Activated CD4-positive, alpha-beta T cell treated with anti-CD3 and anti-CD28 coated beads, Interleukin-2, Interleukin-4, amounts not matched to agents 100 ng/mL and 50 ng/mL, durations not matched to agents 16 hours and 8 hours (primary cell): ENCODE data around the gene GRIA2.

Experiments used
- DNase-seq: peaks from one replicate; pipeline ENCODE4 v3.0.0-alpha.2; 2020; ENCODE audit warnings: low spot score

The GRIA2 gene

GRCh38 chr4:157372567-157372966 lies 152.0 kb downstream of the GRIA2 start:
- no peak for DNase-seq

DNA sequence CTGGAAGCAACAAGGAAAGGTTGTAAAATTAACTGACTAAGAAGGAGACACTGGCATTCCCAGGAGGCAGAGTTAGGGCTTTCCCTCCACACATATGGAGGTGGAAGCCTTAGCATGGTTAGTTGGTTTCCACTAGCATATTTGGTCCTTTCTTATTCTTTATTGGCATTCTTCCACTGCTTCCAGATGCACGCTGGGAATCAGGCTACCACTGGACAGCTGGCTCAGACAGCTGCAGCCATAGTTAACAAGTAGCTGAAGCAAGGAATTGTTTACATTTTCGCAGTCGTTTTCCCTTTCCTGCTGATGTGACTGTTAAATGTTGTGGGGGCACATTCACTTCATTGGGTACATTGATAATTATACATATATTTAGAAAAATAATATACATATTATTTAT lies 169.2 kb downstream of the GRIA2 start:
- DNase-seq = no peak

DNA sequence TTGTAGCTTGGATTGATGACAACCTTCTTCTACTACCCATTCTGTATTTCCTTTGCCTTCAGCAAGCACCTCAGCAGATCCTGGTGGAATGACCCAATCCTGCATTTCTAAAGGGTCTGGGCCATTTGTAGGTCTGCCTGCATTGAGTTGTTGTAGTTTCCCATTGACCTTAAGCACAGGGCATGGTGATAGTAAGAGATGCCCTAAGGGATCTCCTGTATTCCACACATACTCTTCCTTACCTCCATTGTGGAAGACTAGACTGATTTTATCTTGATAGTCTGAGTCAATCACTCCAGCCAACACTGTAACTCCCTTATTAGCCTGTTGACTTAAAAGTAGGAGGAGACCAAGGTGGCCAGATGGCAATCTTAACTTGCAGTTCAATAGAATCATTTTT lies 184.5 kb downstream of the GRIA2 start:
- no peak for DNase-seq
